Measurements from ENCODE around the gene AOC1. TPM values are rescaled to one million over a fixed set of nuclear protein-coding genes. Genes with fewer than 3 reads are reported as not detected.
A peak's percentile ranks its signal among the peaks of the same experiment; 100 is the strongest.

Gene AOC1
- total RNA-seq, 1 donor from 2014 or later = under 0.01 TPM

DNA sequence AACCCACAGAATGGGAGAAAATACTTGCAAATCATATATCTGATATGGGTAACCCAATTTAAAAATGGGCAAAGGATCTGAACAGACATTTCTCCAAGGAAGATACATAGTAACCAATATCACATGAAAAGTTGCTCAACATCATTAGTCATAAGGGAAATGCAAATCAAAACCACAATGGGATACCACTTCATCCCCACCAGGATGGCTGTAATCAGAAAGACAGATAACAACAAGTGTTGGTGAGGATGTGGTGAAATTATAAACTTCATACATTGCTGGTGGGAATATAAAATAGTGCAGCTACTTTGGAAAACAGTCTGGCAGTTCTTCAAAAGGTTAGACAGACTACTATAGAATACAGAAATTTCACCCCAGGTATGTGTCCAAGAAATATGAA, 19.3 kb downstream of the AOC1 start:
- no peaks in the 10 kb centered on the region for H3K4me1 ChIP-seq (ENCODE audit: control insufficient read depth in 3 of 3, insufficient read depth in 3 of 3, low read length in 3 of 3)
- no peaks in the 10 kb centered on the region for H3K36me3 ChIP-seq (ENCODE audit: control insufficient read depth in 3 of 3, insufficient read depth in 3 of 3, low read length in 3 of 3)
- peaks cover 0 to 6% (median 0%) of the 10 kb centered on the region in 3 donors for H3K27me3 ChIP-seq (ENCODE audit: control insufficient read depth in 3 of 3, insufficient read depth in 3 of 3, low read length in 3 of 3)
- peaks cover 0 to 7% (median 3%) of the 10 kb centered on the region in 3 donors for H3K9me3 ChIP-seq (ENCODE audit: control insufficient read depth in 3 of 3, low read length in 3 of 3)
- no peak overlapping the region for H3K27ac ChIP-seq (ENCODE audit: low read depth, low read length)
- H3K4me3 ChIP-seq (ENCODE audit: low read length in 3 of 3) = no peak overlapping the region
- H3K9ac ChIP-seq (ENCODE audit: low read depth in 1 of 3, low read length in 3 of 3) = no peak overlapping the region

DNA sequence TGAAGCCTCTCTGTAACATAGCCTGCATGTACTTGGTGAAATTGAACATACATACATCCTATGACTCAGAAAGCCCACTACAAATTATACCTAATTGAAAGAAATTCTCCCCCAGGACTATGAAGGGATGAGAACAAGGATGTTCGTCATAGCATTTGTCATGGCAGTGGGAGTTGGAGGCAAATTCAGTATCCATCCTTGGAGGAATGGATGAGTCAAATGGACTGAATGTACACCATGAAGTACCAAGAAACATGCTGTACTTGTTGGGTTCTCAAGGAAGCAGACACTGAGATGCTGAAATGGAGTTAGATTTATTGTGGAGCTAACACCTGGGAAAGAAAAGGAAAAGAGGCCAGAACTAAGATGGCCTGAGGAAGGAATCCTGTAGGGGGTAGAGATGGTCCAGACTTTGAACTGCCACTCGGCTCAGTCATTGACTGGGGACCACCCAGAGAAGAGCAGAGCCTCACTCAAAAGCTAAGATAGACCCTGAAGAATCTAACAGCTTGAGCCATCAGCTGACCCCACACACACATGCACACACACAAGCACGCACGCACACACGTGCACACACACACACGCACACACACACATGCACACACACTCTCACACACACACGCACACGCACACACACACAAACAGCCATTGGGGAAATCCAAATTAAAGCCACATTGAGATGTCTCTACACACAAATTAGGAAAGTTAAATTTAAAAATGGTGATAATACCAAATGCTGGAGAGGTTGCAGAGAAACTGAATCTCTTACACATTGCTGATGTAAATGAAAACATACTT, 22.3 kb downstream of the AOC1 start:
- H3K27ac ChIP-seq (ENCODE audit: low read depth, low read length) = no peak overlapping the region
- no peak overlapping the region for H3K4me3 ChIP-seq (ENCODE audit: low read length in 3 of 3)
- H3K9ac ChIP-seq (ENCODE audit: low read depth in 1 of 3, low read length in 3 of 3) = no peak overlapping the region
- peaks cover 0 to 9% (median 1%) of the 10 kb centered on the region in 3 donors for H3K27me3 ChIP-seq (ENCODE audit: control insufficient read depth in 3 of 3, insufficient read depth in 3 of 3, low read length in 3 of 3)
- H3K36me3 ChIP-seq (ENCODE audit: control insufficient read depth in 3 of 3, insufficient read depth in 3 of 3, low read length in 3 of 3) = no peaks in the 10 kb centered on the region
- H3K9me3 ChIP-seq (ENCODE audit: control insufficient read depth in 3 of 3, low read length in 3 of 3) = peaks cover 0 to 4% (median 0%) of the 10 kb centered on the region in 3 donors
- peaks cover 0 to 2% (median 0%) of the 10 kb centered on the region in 3 donors for H3K4me1 ChIP-seq (ENCODE audit: control insufficient read depth in 3 of 3, insufficient read depth in 3 of 3, low read length in 3 of 3)

DNA sequence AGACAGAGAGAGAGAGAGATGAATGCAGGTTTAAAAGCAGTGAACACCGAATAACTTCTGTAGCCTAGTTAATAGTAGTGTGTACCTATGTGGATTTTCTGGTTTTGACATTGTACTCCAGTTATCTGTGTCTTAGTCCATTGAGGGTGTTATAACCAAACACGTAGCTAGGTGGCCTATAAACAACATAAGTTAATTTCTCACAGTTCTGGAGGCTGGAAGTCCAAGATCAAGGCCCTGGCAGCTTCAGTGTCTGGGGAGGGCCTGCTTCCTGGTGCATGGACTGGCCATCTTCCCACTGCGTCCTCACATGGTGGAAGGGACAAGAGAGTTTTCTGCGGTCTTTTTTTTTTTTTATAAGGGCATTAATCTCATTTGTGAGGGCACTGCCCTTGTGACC, 23.5 kb downstream of the AOC1 start:
- Histone ChIP-seq H3K27me3 (ENCODE audit: control insufficient read depth in 3 of 3, insufficient read depth in 3 of 3, low read length in 3 of 3) (peaks cover 0 to 9% (median 3%) of the 10 kb centered on the region in 3 donors), H3K9ac (ENCODE audit: low read depth in 1 of 3, low read length in 3 of 3) (no peak overlapping the region), H3K27ac (ENCODE audit: low read depth, low read length) (no peak overlapping the region), H3K4me3 (ENCODE audit: low read length in 3 of 3) (no peak overlapping the region), H3K4me1 (ENCODE audit: control insufficient read depth in 3 of 3, insufficient read depth in 3 of 3, low read length in 3 of 3) (peaks cover 0 to 2% (median 0%) of the 10 kb centered on the region in 3 donors), H3K36me3 (ENCODE audit: control insufficient read depth in 3 of 3, insufficient read depth in 3 of 3, low read length in 3 of 3) (no peaks in the 10 kb centered on the region), H3K9me3 (ENCODE audit: control insufficient read depth in 3 of 3, low read length in 3 of 3) (peaks cover 0 to 5% (median 0%) of the 10 kb centered on the region in 3 donors)

DNA sequence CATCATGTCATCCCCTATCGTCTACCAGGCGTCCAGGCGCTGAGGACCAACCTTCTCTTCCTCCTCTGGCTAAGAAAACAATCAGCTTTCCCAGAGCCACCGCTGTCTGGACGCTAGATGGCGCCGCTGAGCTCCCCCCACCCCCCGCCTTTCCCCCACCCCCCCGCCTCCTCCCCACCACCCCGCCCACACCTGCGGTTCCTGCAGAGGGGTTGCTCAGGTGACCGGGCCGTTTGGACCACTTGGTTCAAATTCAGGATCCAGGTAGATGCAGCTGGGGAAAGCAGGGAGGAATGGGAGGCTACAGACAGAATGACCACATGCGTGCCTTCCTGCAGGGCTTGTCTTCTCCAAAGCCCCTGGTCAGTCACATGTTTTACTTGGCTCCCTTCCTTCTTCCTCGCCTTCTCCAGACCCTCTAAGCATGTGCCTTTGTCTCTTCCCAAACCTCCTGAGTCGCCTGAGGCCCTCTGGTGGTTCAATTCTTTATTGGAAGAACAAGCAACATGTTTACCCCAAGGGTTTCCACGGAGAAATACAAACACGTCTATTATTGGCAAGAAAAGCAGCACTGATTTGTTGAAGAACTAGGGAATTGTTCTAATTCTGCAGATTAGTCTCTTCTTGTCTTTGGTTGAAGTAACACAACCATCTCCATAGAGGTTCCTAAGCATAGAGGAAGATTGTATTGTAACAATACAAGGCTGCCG, 24.7 kb downstream of the AOC1 start:
- Histone ChIP-seq H3K36me3 (ENCODE audit: control insufficient read depth in 3 of 3, insufficient read depth in 3 of 3, low read length in 3 of 3) (no peaks in the 10 kb centered on the region), H3K9ac (ENCODE audit: low read depth in 1 of 3, low read length in 3 of 3) (peak overlapping the region in 1 of 3 donors; percentile 45), H3K27me3 (ENCODE audit: control insufficient read depth in 3 of 3, insufficient read depth in 3 of 3, low read length in 3 of 3) (peaks cover 0 to 9% (median 3%) of the 10 kb centered on the region in 3 donors), H3K4me3 (ENCODE audit: low read length in 3 of 3) (peak overlapping the region in 1 of 3 donors; percentile 24), H3K9me3 (ENCODE audit: control insufficient read depth in 3 of 3, low read length in 3 of 3) (peaks cover 0 to 3% (median 0%) of the 10 kb centered on the region in 3 donors), H3K4me1 (ENCODE audit: control insufficient read depth in 3 of 3, insufficient read depth in 3 of 3, low read length in 3 of 3) (peaks cover 0 to 2% (median 0%) of the 10 kb centered on the region in 3 donors), H3K27ac (ENCODE audit: low read depth, low read length) (no peak overlapping the region)

DNA sequence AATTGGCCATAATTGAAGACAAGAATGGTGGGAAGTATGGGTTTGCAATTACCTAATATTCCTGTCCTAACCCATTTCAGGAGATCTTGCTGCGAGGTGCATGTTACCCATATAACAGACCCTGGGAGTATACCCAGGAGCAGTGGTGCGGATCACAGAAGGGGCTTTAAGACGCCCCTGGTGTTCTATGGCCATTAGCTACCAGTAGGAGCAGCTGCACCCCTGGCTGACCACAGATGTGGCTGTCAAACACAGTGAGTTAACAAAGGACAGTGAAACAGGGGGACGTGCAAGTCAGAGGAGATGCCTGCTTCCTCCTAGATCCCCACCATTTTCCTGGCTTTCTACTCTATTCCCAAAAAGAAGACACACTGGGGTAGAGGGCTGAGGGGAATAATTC, 25.2 kb downstream of the AOC1 start:
- H3K9ac ChIP-seq (ENCODE audit: low read depth in 1 of 3, low read length in 3 of 3) = no peak overlapping the region
- no peak overlapping the region for H3K27ac ChIP-seq (ENCODE audit: low read depth, low read length)

DNA sequence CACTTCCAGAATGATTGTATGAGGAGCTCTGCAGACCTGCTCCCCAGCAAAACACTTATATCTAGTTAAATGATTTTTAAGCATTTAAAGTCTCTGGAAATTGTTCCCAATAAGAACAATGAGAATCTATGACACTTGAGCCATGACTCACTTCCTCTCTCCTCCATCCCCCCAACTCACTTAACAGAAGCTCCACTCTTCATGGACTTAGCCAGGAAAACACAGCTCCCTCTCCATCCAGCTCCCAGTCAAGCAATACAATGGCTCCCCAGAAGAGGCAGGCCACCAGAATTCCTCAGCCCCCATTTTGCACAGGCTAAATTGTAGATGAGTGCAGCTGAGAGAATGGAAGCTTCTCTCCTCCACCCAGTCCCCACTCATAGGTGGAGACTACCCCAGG, 27.0 kb downstream of the AOC1 start:
- no peak overlapping the region for H3K4me3 ChIP-seq (ENCODE audit: low read length in 3 of 3)
- peaks cover 0 to 9% (median 3%) of the 10 kb centered on the region in 3 donors for H3K27me3 ChIP-seq (ENCODE audit: control insufficient read depth in 3 of 3, insufficient read depth in 3 of 3, low read length in 3 of 3)
- H3K36me3 ChIP-seq (ENCODE audit: control insufficient read depth in 3 of 3, insufficient read depth in 3 of 3, low read length in 3 of 3) = no peaks in the 10 kb centered on the region
- peaks cover 0 to 2% (median 0%) of the 10 kb centered on the region in 3 donors for H3K4me1 ChIP-seq (ENCODE audit: control insufficient read depth in 3 of 3, insufficient read depth in 3 of 3, low read length in 3 of 3)
- no peak overlapping the region for H3K9ac ChIP-seq (ENCODE audit: low read depth in 1 of 3, low read length in 3 of 3)
- H3K9me3 ChIP-seq (ENCODE audit: control insufficient read depth in 3 of 3, low read length in 3 of 3) = peaks cover 0 to 3% (median 0%) of the 10 kb centered on the region in 3 donors
- no peak overlapping the region for H3K27ac ChIP-seq (ENCODE audit: low read depth, low read length)

More for the DNA sequence above, 25.2 kb downstream of the AOC1 start:
- Histone ChIP-seq H3K4me3 (ENCODE audit: low read length in 3 of 3) (no peak overlapping the region), H3K36me3 (ENCODE audit: control insufficient read depth in 3 of 3, insufficient read depth in 3 of 3, low read length in 3 of 3) (no peaks in the 10 kb centered on the region), H3K4me1 (ENCODE audit: control insufficient read depth in 3 of 3, insufficient read depth in 3 of 3, low read length in 3 of 3) (peaks cover 0 to 2% (median 0%) of the 10 kb centered on the region in 3 donors), H3K27me3 (ENCODE audit: control insufficient read depth in 3 of 3, insufficient read depth in 3 of 3, low read length in 3 of 3) (peaks cover 0 to 9% (median 3%) of the 10 kb centered on the region in 3 donors), H3K9me3 (ENCODE audit: control insufficient read depth in 3 of 3, low read length in 3 of 3) (peaks cover 0 to 3% (median 0%) of the 10 kb centered on the region in 3 donors)

DNA sequence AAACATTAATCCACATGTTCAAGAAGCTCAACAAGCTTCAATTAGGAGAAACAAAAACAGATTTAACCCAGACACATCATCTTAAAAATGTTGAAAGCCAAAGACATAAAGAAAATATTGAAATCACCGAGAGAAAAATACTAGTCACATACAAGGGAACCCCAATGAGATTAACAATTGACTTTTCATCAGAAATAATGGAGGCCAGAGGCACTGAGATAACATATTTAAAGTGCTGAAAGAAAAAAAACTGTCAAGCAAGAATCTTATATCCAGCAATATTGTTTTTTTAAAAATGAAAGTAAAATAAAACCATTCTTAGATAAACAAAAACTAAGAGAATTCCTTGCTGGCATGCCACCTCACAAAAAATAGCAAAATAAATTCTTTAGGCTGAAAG, 28.9 kb downstream of the AOC1 start:
- H3K4me3 ChIP-seq (ENCODE audit: low read length in 3 of 3) = no peak overlapping the region
- H3K36me3 ChIP-seq (ENCODE audit: control insufficient read depth in 3 of 3, insufficient read depth in 3 of 3, low read length in 3 of 3) = no peaks in the 10 kb centered on the region
- H3K27me3 ChIP-seq (ENCODE audit: control insufficient read depth in 3 of 3, insufficient read depth in 3 of 3, low read length in 3 of 3) = peaks cover 0 to 9% (median 3%) of the 10 kb centered on the region in 3 donors
- H3K4me1 ChIP-seq (ENCODE audit: control insufficient read depth in 3 of 3, insufficient read depth in 3 of 3, low read length in 3 of 3) = peaks cover 0 to 2% (median 0%) of the 10 kb centered on the region in 3 donors
- no peak overlapping the region for H3K9ac ChIP-seq (ENCODE audit: low read depth in 1 of 3, low read length in 3 of 3)
- peaks cover 0 to 3% (median 0%) of the 10 kb centered on the region in 3 donors for H3K9me3 ChIP-seq (ENCODE audit: control insufficient read depth in 3 of 3, low read length in 3 of 3)
- H3K27ac ChIP-seq (ENCODE audit: low read depth, low read length) = no peak overlapping the region

DNA sequence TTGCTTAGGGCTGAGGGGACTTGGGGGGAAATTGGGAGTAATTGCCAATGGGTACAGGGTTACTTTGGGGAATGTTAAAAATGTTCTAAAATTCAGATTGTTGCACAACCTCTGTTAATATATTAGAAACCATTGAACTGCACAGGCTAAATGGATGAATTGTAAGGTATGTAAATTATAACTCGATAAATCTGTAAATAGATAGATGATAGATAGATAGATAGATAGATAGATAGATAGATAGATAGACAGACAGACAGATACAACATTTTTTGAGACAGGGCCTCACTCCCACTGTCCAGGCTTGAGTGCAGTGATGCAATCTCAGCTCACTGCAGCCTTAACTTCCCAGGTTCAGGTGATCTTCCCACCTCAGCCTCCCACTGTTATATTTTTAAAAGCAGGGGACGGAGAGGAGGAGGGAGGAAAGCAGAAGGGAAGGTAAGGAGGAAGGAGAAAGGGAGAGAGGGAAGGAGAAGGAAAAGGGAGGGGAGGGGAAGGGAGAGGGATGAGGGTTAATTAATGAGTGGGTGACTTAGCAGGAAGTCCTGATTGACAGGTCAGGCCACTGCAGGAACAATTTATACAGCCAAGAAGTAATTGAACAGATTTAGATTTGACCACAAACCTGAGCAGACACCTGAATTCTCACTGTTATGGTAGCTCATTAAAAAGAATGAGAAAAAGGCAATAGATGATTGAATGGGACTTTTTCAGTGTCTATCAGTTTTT, 38.7 kb downstream of the AOC1 start:
- Histone ChIP-seq H3K9ac (ENCODE audit: low read depth in 1 of 3, low read length in 3 of 3) (no peak overlapping the region), H3K27ac (ENCODE audit: low read depth, low read length) (no peak overlapping the region), H3K4me3 (ENCODE audit: low read length in 3 of 3) (no peak overlapping the region), H3K4me1 (ENCODE audit: control insufficient read depth in 3 of 3, insufficient read depth in 3 of 3, low read length in 3 of 3) (no peaks in the 10 kb centered on the region), H3K27me3 (ENCODE audit: control insufficient read depth in 3 of 3, insufficient read depth in 3 of 3, low read length in 3 of 3) (peaks cover 2 to 7% (median 5%) of the 10 kb centered on the region in 3 donors), H3K9me3 (ENCODE audit: control insufficient read depth in 3 of 3, low read length in 3 of 3) (no peaks in the 10 kb centered on the region), H3K36me3 (ENCODE audit: control insufficient read depth in 3 of 3, insufficient read depth in 3 of 3, low read length in 3 of 3) (no peaks in the 10 kb centered on the region)

DNA sequence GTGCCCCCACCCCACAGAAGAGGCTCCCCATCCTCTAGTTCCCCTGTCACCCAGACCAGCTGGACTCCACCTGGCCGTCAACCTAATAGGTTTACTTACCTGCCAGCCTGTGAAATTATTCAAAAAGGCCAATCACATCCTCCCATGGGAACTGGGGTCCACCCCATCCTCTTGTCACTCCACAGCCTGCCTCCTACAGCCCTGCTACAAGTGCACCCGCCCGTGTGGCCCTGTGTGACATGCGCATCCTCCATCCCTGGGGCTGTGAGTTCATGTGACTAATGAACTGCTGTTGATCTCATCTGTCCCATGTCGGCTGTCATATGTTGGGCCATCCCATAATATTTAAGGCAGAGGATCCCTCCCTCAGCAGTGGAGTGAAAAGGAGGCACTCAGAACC, 39.4 kb downstream of the AOC1 start:
- Histone ChIP-seq H3K27me3 (ENCODE audit: control insufficient read depth in 3 of 3, insufficient read depth in 3 of 3, low read length in 3 of 3) (peaks cover 10 to 14% (median 11%) of the 10 kb centered on the region in 3 donors), H3K27ac (ENCODE audit: low read depth, low read length) (no peak overlapping the region), H3K4me3 (ENCODE audit: low read length in 3 of 3) (no peak overlapping the region), H3K9me3 (ENCODE audit: control insufficient read depth in 3 of 3, low read length in 3 of 3) (no peaks in the 10 kb centered on the region), H3K9ac (ENCODE audit: low read depth in 1 of 3, low read length in 3 of 3) (no peak overlapping the region), H3K4me1 (ENCODE audit: control insufficient read depth in 3 of 3, insufficient read depth in 3 of 3, low read length in 3 of 3) (no peaks in the 10 kb centered on the region), H3K36me3 (ENCODE audit: control insufficient read depth in 3 of 3, insufficient read depth in 3 of 3, low read length in 3 of 3) (no peaks in the 10 kb centered on the region)
